Colonic mucosa (tissue), 4 donors: Measurements from ENCODE around the gene SCARF2. TPM values are rescaled to one million over a fixed set of nuclear protein-coding genes. Genes with fewer than 3 reads are reported as not detected.

Experiments
- DNase-seq: peaks from one replicate; pipeline ENCODE4 v3.0.0-alpha.2; 2020
- H3K27ac ChIP-seq: fragments of 200-600 bp; one replicate; pipeline ENCODE4 v1.8.0; 2021
- H3K27me3 ChIP-seq: fragments of 200-600 bp; one replicate; pipeline ENCODE4 v1.8.0; 2021
- H3K36me3 ChIP-seq: fragments of 200-600 bp; one replicate; pipeline ENCODE4 v1.8.0; 2021
- H3K4me1 ChIP-seq: fragments of 200-600 bp; one replicate; pipeline ENCODE4 v1.8.0; 2021; ENCODE audit warnings: mild to moderate bottlenecking
- H3K4me3 ChIP-seq: fragments of 200-600 bp; one replicate; pipeline ENCODE4 v1.8.0; 2021
- H3K9ac ChIP-seq, 2 donors: one replicate each; pipeline ENCODE4 v1.7.0; 2013; ENCODE audit warnings: control low read depth in 2 of 2, low read depth in 2 of 2, low read length in 2 of 2
- H3K9me3 ChIP-seq: fragments of 200-600 bp; one replicate; pipeline ENCODE4 v1.8.0; 2021
- CTCF ChIP-seq: fragments of 200-600 bp; IDR thresholded peaks from one replicate; pipeline ENCODE4 v1.8.0; 2022; ENCODE audit warnings: antibody characterized with exemption, mild to moderate bottlenecking
- intact Hi-C: fragments of 100-400 bp; cut with DNase I; formaldehyde crosslinking; loops from one replicate; pipeline ENCODE4 v1.14.1; 2022
- total RNA-seq, 2 donors: library from RNA; stranded (reverse); fragmentation: NEBNext Ultra II Directional in 1 of 2; extraction: Animal tissue kit (Norgen Biotek cat#: 25700) in 1 of 2; gene quantifications; one replicate each; pipeline ENCODE4 v1.2.1, GENCODE V29; 2021
- donor health status: healthy.
- donor health status: DM: no; HTN: no; CAD: no.
- donor health status: DM: no; HTN: no; CAD: no.

SCARF2 gene
- total RNA-seq, 2 donors from 2014 or later: 0.91 to 3.1 TPM

- intact Hi-C loops: loop anchor here (10.0 kb wide), 1 partner anchor 59 kb away; the partner anchor contains the start of gene KLHL22
Measured at GRCh38 chr22:20435436-20436306, 2.0 kb downstream of the SCARF2 start.

GRCh38 chr22:20434773-20435172, 2.9 kb downstream of the SCARF2 start:
- peaks cover 82% of the 10 kb centered on the region for H3K27me3 ChIP-seq
- DNase-seq: no peak
- H3K27ac ChIP-seq: no peak overlapping the region
- intact Hi-C loops: loop anchor here (10.0 kb wide), 1 partner anchor 60 kb away; the partner anchor contains the start of gene KLHL22
- peaks cover 20% of the 10 kb centered on the region for H3K4me1 ChIP-seq
- H3K4me3 ChIP-seq: no peak overlapping the region
- no peak for TF ChIP-seq CTCF
- no peaks in the 10 kb centered on the region for H3K9me3 ChIP-seq
- H3K36me3 ChIP-seq: no peaks in the 10 kb centered on the region
- H3K9ac ChIP-seq: no peak overlapping the region

More at GRCh38 chr22:20435436-20436306, 2.0 kb downstream of the SCARF2 start:
- peaks cover 12% of the 10 kb centered on the region for H3K4me1 ChIP-seq
- no peak for TF ChIP-seq CTCF
- DNase-seq: no peak
- no peak overlapping the region for H3K27ac ChIP-seq
- peaks cover 73% of the 10 kb centered on the region for H3K27me3 ChIP-seq
- no peak overlapping the region for H3K9ac ChIP-seq
- no peaks in the 10 kb centered on the region for H3K36me3 ChIP-seq
- no peaks in the 10 kb centered on the region for H3K9me3 ChIP-seq
- H3K4me3 ChIP-seq: peak overlapping the region; percentile 36

GRCh38 chr22:20434264-20434751, 3.3 kb downstream of the SCARF2 start:
- DNase-seq: no peak
- no peak for TF ChIP-seq CTCF

GRCh38 chr22:20433686-20434241, 3.9 kb downstream of the SCARF2 start:
- H3K27me3 ChIP-seq: peaks cover 85% of the 10 kb centered on the region
- intact Hi-C loops: loop anchor here (10.0 kb wide), 1 partner anchor 61 kb away; the partner anchor contains the start of gene KLHL22
- H3K27ac ChIP-seq: no peak overlapping the region

More at GRCh38 chr22:20434264-20434751, 3.3 kb downstream of the SCARF2 start:
- Histone ChIP-seq H3K9me3 (no peaks in the 10 kb centered on the region), H3K4me1 (peaks cover 25% of the 10 kb centered on the region), H3K27ac (no peak overlapping the region), H3K36me3 (no peaks in the 10 kb centered on the region), H3K27me3 (peaks cover 85% of the 10 kb centered on the region), H3K4me3 (no peak overlapping the region), H3K9ac (no peak overlapping the region)
- intact Hi-C loops: loop anchor here (10.0 kb wide), 1 partner anchor 60 kb away; the partner anchor contains the start of gene KLHL22

More at GRCh38 chr22:20433686-20434241, 3.9 kb downstream of the SCARF2 start:
- no peak for TF ChIP-seq CTCF
- no peak for DNase-seq
- no peak overlapping the region for H3K9ac ChIP-seq
- H3K4me3 ChIP-seq: no peak overlapping the region
- no peaks in the 10 kb centered on the region for H3K36me3 ChIP-seq
- H3K9me3 ChIP-seq: no peaks in the 10 kb centered on the region
- H3K4me1 ChIP-seq: peaks cover 25% of the 10 kb centered on the region
